GM19395 (cell line): ENCODE results near the gene ADK.
"Not testable (repeated sequence)": the region's sequence is repeated elsewhere in the genome, so short reads cannot be mapped to it uniquely, and the experiment has no call there.

ENCODE experiments used
- ATAC-seq: cut with Tn5 transposase; IDR thresholded peaks from one replicate; pipeline ENCODE4 v1.9.1; 2021; ENCODE audit warnings: mild to moderate bottlenecking, moderate library complexity; ENCODE audit not compliant: unreplicated experiment

The ADK gene

GRCh38 chr10:74150990-74151878 is at the start of gene ADK:
Gene ADK, plus strand, starts transcription at chr10:74151221. Its CDS starts 58 bp downstream, at chr10:74151279.
- peak; percentile 84 for ATAC-seq

DNA sequence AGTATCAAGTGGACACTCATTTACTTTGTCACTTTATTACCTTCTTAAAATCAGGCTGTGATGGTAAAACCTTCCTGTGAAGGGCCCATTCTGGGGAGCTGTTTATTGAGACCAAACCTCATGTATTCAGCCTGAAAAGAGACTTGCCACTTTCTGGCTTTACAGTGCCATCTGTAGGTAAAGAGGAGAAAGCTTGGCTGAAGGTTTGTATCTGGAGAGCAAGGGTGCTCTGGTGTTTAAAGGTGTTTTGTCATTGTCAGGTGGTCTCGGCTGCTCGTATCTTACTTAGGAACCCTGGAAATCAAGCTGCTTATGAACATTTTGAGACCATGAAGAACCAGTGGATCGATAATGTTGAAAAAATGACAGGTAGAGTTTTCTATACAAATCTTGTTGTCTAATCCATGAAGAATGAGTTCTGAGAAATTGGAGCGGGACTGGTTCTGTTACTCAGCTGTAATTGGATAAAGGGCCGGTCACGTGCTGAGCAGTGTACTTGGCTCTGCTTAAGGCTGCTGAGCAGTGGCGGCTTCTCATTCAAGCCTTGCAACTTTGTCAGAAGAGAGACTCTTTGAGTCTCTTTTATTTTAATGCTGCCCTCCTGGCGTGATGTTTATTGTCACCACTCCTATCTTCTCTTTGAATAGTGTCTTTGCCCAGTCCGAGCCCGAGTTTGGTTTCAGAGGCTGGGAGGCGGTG is 47.3 kb upstream of the ADK start:
- ATAC-seq, result no peak

- no peak for ATAC-seq
These were observed 46.5 kb upstream of the ADK start for GRCh38 chr10:74104480-74104879.

DNA sequence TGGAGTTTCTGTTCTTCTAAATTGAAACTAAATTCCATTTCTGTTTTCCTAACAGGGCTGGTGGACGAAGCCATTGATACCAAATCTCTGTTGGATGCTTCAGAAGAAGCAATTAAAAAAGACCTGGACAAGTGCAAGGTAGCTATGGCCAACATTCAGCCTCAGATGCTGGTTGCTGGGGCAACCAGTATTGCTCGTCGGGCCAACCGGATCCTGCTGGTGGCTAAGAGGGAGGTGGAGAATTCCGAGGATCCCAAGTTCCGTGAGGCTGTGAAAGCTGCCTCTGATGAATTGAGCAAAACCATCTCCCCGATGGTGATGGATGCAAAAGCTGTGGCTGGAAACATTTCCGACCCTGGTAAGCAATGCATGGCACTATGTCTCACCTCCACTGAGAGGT is 46.0 kb upstream of the ADK start:
- no peak for ATAC-seq

DNA sequence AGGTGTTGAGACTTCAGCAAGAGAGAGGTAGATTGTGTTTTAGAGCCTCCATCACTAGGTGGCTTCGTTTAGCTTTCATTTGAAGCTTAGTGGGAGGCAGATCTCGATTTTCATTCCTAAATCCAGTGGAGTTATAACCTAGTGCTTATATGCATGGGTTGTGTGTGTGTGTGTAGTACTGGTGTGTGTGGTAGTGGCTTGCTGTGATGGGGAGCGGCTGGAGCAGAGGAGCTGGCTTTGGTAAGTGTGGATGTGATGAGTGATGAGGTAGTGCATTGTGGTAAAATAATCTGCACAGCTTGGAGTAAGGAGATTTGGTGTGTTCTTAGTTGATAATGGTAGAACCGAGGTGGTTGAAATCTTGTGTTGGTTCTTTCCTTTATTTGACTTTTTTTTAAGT is 43.6 kb upstream of the ADK start:
- ATAC-seq, result no peak

DNA sequence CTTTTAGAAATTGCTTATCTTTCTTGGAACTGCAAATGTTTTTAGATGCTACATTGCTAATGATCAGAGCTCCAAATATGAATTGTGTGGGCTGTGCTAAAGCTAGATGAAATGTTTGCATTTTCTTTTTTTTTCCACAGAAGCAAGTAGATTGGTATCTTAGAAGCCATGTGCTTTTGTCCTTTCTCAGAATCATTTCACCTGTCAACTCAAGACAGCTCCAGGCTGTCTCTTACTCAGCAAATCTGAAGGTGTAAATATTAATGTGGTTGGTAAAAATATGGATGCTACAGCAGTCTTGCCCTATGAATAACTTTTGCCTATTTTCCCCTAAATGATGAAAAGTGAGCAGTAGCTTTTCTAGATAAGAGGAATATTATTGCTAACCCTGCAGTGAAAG is 41.6 kb upstream of the ADK start:
- ATAC-seq, result no peak

GRCh38 chr10:74110120-74110519 is 40.9 kb upstream of the ADK start:
- ATAC-seq, result no peak

DNA sequence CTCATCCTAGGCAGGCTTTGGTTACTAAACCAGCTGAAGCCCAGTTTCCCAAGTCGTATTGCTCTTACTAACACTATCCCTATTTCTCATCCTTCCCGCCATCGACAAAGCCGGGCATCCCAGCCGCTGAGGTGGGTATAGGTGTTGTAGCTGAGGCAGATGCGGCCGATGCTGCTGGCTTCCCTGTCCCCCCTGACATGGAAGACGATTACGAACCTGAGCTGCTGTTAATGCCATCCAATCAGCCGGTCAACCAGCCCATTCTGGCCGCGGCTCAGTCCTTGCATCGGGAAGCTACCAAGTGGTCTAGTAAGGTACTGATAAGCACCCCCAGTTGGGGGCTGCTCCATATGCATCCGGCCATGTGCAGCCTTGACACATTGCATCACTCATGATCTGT is 39.2 kb upstream of the ADK start:
- ATAC-seq, result no peak

DNA sequence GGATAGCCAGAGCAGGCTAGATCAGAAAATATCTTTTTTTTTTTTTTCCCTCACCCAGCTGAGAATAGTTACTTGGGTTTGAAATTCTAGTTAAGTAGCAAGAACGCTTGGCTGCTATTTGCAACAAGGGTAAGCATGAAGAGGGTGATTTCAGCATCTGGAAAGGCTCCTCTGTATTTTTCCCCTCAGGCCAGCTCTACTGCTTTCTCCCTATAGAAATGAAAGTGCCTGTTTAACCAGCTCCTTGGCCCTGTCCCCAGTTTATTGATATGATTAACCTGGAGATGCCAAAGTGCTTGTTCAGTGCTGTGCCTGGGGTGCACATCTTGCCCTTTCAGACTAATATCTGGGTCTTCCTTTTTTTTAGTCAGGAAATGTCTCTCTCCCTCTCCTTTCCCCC is 37.5 kb upstream of the ADK start:
- no peak for ATAC-seq

- ATAC-seq, result no peak
These were observed 37.0 kb upstream of the ADK start for GRCh38 chr10:74114041-74114448.

DNA sequence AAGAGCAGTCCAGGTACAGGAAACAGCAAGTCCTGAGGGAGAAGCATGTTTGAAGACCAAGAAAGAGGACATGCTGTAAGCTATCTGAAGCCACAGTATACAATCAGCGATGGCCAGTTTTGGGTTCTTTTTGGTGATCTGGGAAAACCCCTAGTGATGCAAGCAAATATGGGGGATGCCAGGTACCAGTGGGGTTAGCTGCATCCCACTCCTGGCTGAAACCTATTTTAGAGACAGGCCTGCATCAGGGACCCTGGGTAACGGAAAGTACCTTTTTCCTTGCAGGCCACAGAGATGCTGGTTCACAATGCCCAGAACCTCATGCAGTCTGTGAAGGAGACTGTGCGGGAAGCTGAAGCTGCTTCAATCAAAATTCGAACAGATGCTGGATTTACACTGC is 33.3 kb upstream of the ADK start:
- ATAC-seq, result no peak

- ATAC-seq, result no peak
These were observed 32.2 kb upstream of the ADK start for GRCh38 chr10:74118804-74119203.

DNA sequence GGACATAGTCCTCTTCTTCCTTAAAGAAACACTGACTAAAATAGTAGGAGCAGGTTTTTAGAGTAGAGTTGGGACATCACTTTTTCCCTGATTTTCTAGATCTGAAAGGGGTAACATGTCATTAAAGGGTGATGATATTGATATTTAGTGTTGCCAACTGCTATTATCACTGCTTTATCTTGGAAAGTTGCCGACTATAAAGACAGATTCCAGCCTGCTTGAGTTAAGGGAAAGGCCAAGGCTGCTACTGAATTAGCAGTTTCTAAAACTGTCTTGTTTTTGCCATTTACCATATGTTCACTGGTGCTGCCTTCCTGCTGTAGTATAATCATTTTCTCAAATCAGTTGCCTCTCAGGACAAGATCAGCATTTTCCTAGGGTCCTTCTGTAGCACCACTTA is 30.1 kb upstream of the ADK start:
- ATAC-seq, result no peak

- ATAC-seq, result no peak
These were observed 29.7 kb upstream of the ADK start for GRCh38 chr10:74121368-74121767.

DNA sequence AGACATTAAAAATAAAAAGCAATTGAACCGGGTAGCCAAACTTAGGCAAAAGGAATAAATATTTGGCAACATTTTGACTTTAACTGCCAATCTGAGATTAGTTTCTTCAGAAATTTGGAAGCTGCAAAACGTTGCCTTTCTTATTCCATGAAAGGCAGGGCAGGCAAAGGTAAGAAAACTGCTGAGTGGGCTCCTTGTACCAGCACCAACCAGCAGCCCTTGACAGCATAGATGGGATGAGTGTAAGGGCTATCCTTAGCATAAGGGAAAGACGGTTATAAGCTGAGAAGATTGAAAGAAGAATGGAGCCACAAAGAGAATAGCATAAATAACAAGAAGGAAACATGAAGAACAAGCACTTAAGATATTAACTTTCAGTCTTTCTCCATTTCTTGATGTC is 29.0 kb upstream of the ADK start:
- ATAC-seq, result no peak

DNA sequence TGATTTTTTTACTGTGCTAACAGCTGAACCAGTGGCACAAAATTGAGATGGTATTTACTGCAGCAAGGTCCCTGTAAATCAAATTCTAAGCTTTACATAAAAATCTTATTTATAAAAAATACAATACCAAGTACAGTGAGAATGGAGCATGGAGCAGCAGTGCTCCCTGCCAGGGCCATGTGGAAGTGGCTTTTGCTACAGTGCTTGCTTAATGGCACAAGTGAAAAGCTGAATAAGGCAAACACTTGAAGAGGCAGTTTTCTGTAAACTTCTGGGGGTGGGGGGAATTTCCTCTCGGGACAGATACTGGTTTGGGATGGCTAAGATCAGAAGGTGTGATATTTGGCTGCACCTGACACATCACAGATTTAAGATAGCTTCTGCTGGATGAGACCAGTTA is 27.9 kb upstream of the ADK start:
- ATAC-seq, result no peak

DNA sequence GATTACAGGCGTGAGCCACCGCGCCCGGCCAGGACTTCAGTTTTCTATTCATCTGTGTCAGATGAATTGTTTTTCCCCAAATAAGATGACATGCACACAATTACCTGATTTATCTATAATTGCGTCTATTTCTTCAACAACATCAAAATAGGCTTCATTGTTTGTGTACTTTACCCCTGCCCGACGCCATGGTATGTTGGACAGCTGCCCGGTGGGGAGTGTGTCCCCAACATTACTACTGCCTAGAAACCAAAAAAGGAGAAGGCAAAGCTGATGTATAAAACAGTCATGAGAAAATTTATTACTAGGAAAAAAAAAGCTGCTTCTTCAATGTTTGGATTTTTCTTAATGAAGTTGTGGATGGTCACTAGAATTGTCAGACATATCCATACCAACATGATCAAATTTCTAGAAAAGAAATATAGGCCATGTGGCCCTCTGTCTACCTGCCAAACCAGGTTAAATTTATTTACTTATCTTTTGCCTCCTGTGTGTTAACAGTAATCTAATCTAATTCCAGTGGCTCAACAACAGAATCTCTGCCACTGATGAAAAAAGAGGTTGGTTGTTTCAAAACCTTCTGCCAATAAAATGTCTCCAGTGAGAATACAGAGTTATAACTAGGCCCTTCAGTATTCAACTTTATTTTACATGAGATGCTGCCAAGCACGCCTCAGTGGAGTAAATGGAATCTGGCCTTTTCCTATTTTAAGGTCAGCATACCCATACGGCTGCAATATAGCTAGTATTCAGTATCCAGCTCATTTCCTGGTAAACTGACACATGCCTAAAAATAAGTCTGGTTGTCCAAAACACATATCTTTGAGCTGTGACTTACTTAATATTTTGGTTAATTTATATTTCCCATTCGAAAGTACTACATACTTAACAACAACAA is 16.8 kb upstream of the ADK start:
- ATAC-seq, result no peak

DNA sequence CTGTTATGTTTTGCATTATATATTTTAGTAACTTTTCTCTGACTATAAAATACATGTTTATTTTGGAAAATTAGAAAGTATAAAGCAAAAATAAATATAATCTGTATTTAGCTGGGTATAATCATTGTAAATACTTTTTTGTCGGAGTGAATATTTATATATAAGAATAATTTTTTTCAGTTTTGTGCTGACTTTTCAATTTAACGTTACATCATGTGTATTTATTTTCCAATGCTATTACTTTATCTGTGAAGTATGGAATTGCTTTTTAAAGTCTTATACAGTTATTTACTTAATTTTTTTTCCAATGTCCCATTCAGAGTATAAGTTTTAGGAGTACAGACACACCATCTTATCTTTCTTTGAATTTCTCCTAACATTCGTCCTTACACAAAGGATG is 15.6 kb upstream of the ADK start:
- ATAC-seq, result no peak

- ATAC-seq, result no peak
These were observed 13.0 kb upstream of the ADK start for GRCh38 chr10:74137992-74138391.

DNA sequence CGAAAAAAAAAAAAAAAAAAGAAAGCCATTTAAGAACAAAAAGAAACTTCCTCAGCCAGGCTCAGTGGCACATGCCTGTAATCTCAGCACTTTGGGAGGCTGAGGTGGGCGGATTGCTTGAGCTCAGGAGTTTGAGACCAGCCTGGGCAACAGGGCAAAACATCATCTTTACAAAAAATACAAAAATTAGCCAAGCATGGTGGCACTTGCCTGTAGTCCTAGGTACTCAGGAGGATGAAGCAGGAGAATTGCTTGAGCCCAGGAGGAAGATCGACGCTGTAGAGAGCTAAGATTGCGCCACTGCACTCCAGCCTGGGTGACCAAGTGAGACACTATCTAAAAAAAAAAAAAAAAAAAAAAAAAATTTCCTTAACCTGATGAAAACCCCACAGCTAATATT is 12.4 kb upstream of the ADK start:
- ATAC-seq, result not testable (repeated sequence)

DNA sequence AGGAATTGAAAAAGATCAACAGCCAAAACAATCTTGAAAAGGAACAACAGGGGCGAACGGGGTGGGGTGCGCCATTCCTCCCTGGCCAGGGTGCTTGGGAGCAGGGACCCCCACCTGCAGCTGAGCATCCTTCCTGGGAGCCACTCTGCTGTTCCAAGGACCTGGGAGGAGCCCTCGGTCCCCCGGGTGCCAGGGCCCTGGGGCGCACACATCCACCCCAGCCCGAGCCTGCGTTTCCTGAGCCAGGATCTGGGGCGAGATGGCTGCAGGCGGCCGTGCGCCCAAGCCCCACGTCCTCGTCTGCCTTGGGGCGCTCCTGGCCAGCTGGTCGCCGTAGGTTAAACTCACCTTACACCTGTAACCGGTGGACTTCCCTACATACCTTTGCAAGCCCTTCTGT is 11.0 kb upstream of the ADK start:
- no peak for ATAC-seq
